ENCODE data around the gene SARNP. TPM values are rescaled to one million over a fixed set of nuclear protein-coding genes. Genes with fewer than 3 reads are reported as not detected.

SARNP gene
- total and polyA plus RNA-seq, 9 of the 15 experiments (the other 6 are each of a cell fraction or from before 2014, with no cell fraction given): 70.1 to 400 (median 198) TPM

GRCh38 chr12:55736780-55737580 lies 80.5 kb downstream of the SARNP start (continued):
- no peak for TF ChIP-seq ZNF436 (CRISPR knock-in tag; IDR thresholded peaks at IDR 0.05)
- TF ChIP-seq PHB2 (IDR thresholded peaks at IDR 0.05; ENCODE audit: low read depth): no peak
- TF ChIP-seq AFF1 (IDR thresholded peaks at IDR 0.05; ENCODE audit: low read depth in 1 of 2, partially characterized antibody in 2 of 2): peak in 1 of 2 experiments; percentile 65
- peak in 1 of 2 experiments; percentile 75; a peak in 2 of 4 replicates for TF ChIP-seq MAZ (CRISPR knock-in tag; conservative IDR thresholded peaks at IDR 0.05 in 1 of 2, IDR thresholded peaks at IDR 0.05 in 1 of 2)
- peak; percentile 86 for TF ChIP-seq C11orf30 (IDR thresholded peaks at IDR 0.05; ENCODE audit: low read depth)
- no peak for TF ChIP-seq KLF1 (tag; IDR thresholded peaks at IDR 0.05)
- no peak for TF ChIP-seq RREB1 (CRISPR knock-in tag; IDR thresholded peaks at IDR 0.05)
- 0 out of 2 replicates have a peak, but pooled peaks have one; percentile 33 for TF ChIP-seq ZEB2 (IDR thresholded peaks at IDR 0.05)
- TF ChIP-seq MAX (CRISPR knock-in tag; IDR thresholded peaks at IDR 0.05): peak; percentile 20; the same call in 1 of the 2 replicates
- peak in 1 of 2 experiments; percentile 40; a peak in 1 of 3 replicates for TF ChIP-seq CBX3 (IDR thresholded peaks at IDR 0.05; ENCODE audit: borderline replicate concordance in 1 of 2, low read length in 2 of 2)
- TF ChIP-seq MAFF (IDR thresholded peaks at IDR 0.05; ENCODE audit: low read length): peak; percentile 67
- TF ChIP-seq ZNF140 (CRISPR knock-in tag; IDR thresholded peaks at IDR 0.05): no peak
- no peak for TF ChIP-seq SMARCA4 (IDR thresholded peaks at IDR 0.05)
- TF ChIP-seq LCOR (CRISPR knock-in tag; IDR thresholded peaks at IDR 0.05): no peak
- TF ChIP-seq CTCF (IDR thresholded peaks at IDR 0.05 in 2 of 3, conservative IDR thresholded peaks at IDR 0.05 in 1 of 3; ENCODE audit: insufficient read depth in 2 of 3, low read depth in 1 of 3, low read length in 3 of 3): peak; percentile 89 to 98 (median 96)

All from K562 (cell line).